K562 (cell line): ENCODE data around the gene SP2. TPM values are rescaled to one million over a fixed set of nuclear protein-coding genes. Genes with fewer than 3 reads are reported as not detected.
A peak's percentile ranks its signal among the peaks of the same experiment; 100 is the strongest.

Experiments used
- ATAC-seq: fragments of 200-7000 bp; cut with Tn5 transposase; 3 replicates; pipeline ENCODE4 v1.9.1; 2020; ENCODE audit warnings: moderate library complexity
- BruUV-seq: library from RNA; stranded (reverse); fragments of 400-500 nt; replicated peaks from 2 replicates; lab custom pipeline; 2021; lab: Mats Ljungman, UMichigan
- CTCF ChIA-PET: fragments of 300-600 bp; formaldehyde crosslinking; extraction: SDS; loops from one replicate; lab custom pipeline; 2021; ENCODE audit warnings: low intra/inter-chr PET ratio; lab: Yijun Ruan, JAX
- POLR2A ChIA-PET: fragments of 300-600, 350-650 bp; sonication (Branson Sonifier 250); formaldehyde crosslinking; extraction: SDS; loops from one replicate; lab custom pipeline; 2021; ENCODE audit warnings: antibody characterized with exemption, inconsistent platforms; lab: Yijun Ruan, JAX
- DNase-seq, 4 experiments: peaks; one replicate each; pipeline versions ENCODE4 v3.0.0 to v3.0.0-alpha.2; 2011 to 2018; ENCODE audit warnings: low spot score in 3 of 4, mixed read lengths in 3 of 4; ENCODE audit errors: extremely low read depth in 1 of 4
- FAIRE-seq: peaks from 2 replicates; lab custom pipeline; 2011; peaks lifted over from hg19 to GRCh38; lab: Jason Lieb, UNC
- H2AFZ ChIP-seq: 2 replicates; pipeline ENCODE4 v1.6.0; 2011; ENCODE audit warnings: low read depth, low read length, control low read depth, inconsistent platforms
- H3K27ac ChIP-seq: fragments of 200-600 bp; 3 replicates; pipeline ENCODE4 v1.8.0; 2011; ENCODE audit warnings: low read depth, mild to moderate bottlenecking, control low read depth, inconsistent platforms, low read length, moderate library complexity, mixed read lengths; ENCODE audit errors: extremely low read depth
- H3K27me3 ChIP-seq, 2 experiments: fragments of 300-600 bp in 1 of 2; 2 replicates in 1 of 2; 3 replicates in 1 of 2; pipeline versions ENCODE4 v1.6.0 to v1.8.0; 2011; ENCODE audit warnings: inconsistent platforms in 2 of 2, low read length in 2 of 2, mild to moderate bottlenecking in 1 of 2, mixed read lengths in 1 of 2, moderate library complexity in 1 of 2; ENCODE audit not compliant: control insufficient read depth in 2 of 2, insufficient read depth in 2 of 2
- H3K36me3 ChIP-seq: fragments of 300-600 bp; 3 replicates; pipeline ENCODE4 v1.8.0; 2011; ENCODE audit warnings: mild to moderate bottlenecking, low read length, inconsistent platforms; ENCODE audit not compliant: control insufficient read depth, insufficient read depth
- H3K4me1 ChIP-seq, 2 experiments: fragments of 200-600 bp in 1 of 2; replicated peaks in 1 of 2; 2 replicates in 1 of 2; 3 replicates in 1 of 2; pipeline versions ENCODE4 v1.5.1 to v1.8.0; 2011; ENCODE audit warnings: inconsistent platforms in 2 of 2, low read length in 2 of 2, mild to moderate bottlenecking in 1 of 2, mixed read lengths in 1 of 2, moderate library complexity in 1 of 2; ENCODE audit not compliant: control insufficient read depth in 2 of 2, insufficient read depth in 2 of 2
- H3K4me2 ChIP-seq: 2 replicates; pipeline ENCODE4 v1.6.1; 2011; ENCODE audit warnings: low read length, control low read depth, inconsistent platforms, mixed read lengths; ENCODE audit not compliant: insufficient read depth
- H3K4me3 ChIP-seq: fragments of 200-600 bp; sonication (generic), shearing (Covaris generic); 2 replicates; pipeline ENCODE4 v1.5.1; 2016; ENCODE audit warnings: control low read depth, inconsistent platforms
- H3K79me2 ChIP-seq: fragments of 200-600 bp; 3 replicates; pipeline ENCODE4 v1.8.0; 2011; ENCODE audit warnings: low read length, inconsistent platforms; ENCODE audit not compliant: control insufficient read depth, insufficient read depth
- H3K9ac ChIP-seq, 2 experiments: 2 replicates each; pipeline versions ENCODE4 v1.6.0 to v1.6.1; 2011; ENCODE audit warnings: low read depth in 2 of 2, low read length in 2 of 2, control low read depth in 1 of 2, inconsistent platforms in 1 of 2, mild to moderate bottlenecking in 1 of 2, mixed read lengths in 1 of 2; ENCODE audit not compliant: insufficient read depth in 1 of 2
- H3K9me1 ChIP-seq: one replicate; pipeline ENCODE4 v1.6.0; 2011; ENCODE audit warnings: inconsistent platforms, mild to moderate bottlenecking, low read length, moderate library complexity; ENCODE audit not compliant: control insufficient read depth, insufficient read depth
- H3K9me3 ChIP-seq: replicated peaks from 2 replicates; pipeline ENCODE4 v1.5.1; 2011; ENCODE audit warnings: low read depth, low read length, inconsistent platforms; ENCODE audit not compliant: control insufficient read depth, insufficient read depth
- H4K20me1 ChIP-seq: replicated peaks from 2 replicates; pipeline ENCODE4 v1.6.1; 2011; ENCODE audit warnings: low read length, inconsistent platforms, mixed read lengths; ENCODE audit not compliant: control insufficient read depth, insufficient read depth
- ESRRA ChIP-seq: fragments of 450-650 bp; IDR thresholded peaks from 2 replicates; pipeline ENCODE4 v1.6.1; 2014; ENCODE audit warnings: low read depth, mild to moderate bottlenecking, moderate library complexity, borderline replicate concordance
- HLTF ChIP-seq: fragments of 450-650 bp; IDR thresholded peaks from 2 replicates; pipeline ENCODE4 v1.6.1; 2016
- MED1 ChIP-seq: sonication (generic); formaldehyde crosslinking; IDR thresholded peaks from 2 replicates; pipeline ENCODE4 v1.8.1; 2023; ENCODE audit warnings: missing genetic modification reagents, borderline replicate concordance
- NFIX ChIP-seq: fragments of 250-450 bp; sonication (Bioruptor Pico); IDR thresholded peaks from 2 replicates; pipeline ENCODE4 v1.4.0; 2020; ENCODE audit warnings: low read depth, mild to moderate bottlenecking, moderate library complexity
- NUFIP1 ChIP-seq: fragments of 450-650 bp; IDR thresholded peaks from 2 replicates; pipeline ENCODE4 v1.6.1; 2018; ENCODE audit not compliant: partially characterized antibody
- PCBP2 ChIP-seq: fragments of 200-400 bp; formaldehyde crosslinking; IDR thresholded peaks from 2 replicates; pipeline ENCODE4 v1.6.1; 2018; ENCODE audit warnings: low read length, low read depth, mild to moderate bottlenecking, moderate library complexity; ENCODE audit not compliant: poor library complexity, severe bottlenecking
- RBM14 ChIP-seq: fragments of 200-400 bp; formaldehyde crosslinking; IDR thresholded peaks from 2 replicates; pipeline ENCODE4 v1.6.1; 2018; ENCODE audit warnings: low read depth, mild to moderate bottlenecking, low read length, moderate library complexity, borderline replicate concordance; ENCODE audit not compliant: insufficient read depth
- SMAD1 ChIP-seq: fragments of 150-350 bp; IDR thresholded peaks from 2 replicates; pipeline ENCODE4 v1.6.1; 2014; ENCODE audit warnings: low read length, low read depth; ENCODE audit not compliant: partially characterized antibody
- SMAD2 ChIP-seq: fragments of 150-350 bp; IDR thresholded peaks from 2 replicates; pipeline ENCODE4 v1.6.1; 2014; ENCODE audit warnings: low read depth, mild to moderate bottlenecking, low read length
- SREBF1 ChIP-seq: fragments of 150-350 bp; IDR thresholded peaks from 2 replicates; pipeline ENCODE4 v1.6.1; 2014; ENCODE audit warnings: antibody characterized with exemption, low read depth, low read length, borderline replicate concordance
- ZNF316 ChIP-seq: fragments of 450-650 bp; IDR thresholded peaks from 2 replicates; pipeline ENCODE4 v1.6.1; 2016
- WGBS: fragments of 100-300 bp; shearing (Covaris generic); methylation state at CpG from one replicate; pipeline ENCODE4 v1.1.6; 2016; ENCODE audit warnings: low coverage, mixed read lengths; ENCODE audit not compliant: insufficient coverage; ENCODE audit errors: missing lambda C conversion rate; 5-methylcytosine and 5-hydroxymethylcytosine counted together
- in situ Hi-C: fragments of 300-500 bp; cut with MboI; formaldehyde crosslinking; loops from 4 replicates; pipeline ENCODE4 v1.15.0; 2018; ENCODE audit warnings: inconsistent platforms, mixed read lengths
- intact Hi-C: fragments of 100-400 bp; cut with micrococcal nuclease; formaldehyde crosslinking; loops from 2 replicates; pipeline ENCODE4 v1.14.2; 2022
- polyA plus RNA-seq, 8 experiments: library from polyadenylated mRNA; depleted of rRNA in 4 of 8; stranded (reverse) in 5 of 8; unstranded in 3 of 8; fragments of >200 nt; fragmentation: Nextera tagmentation in 2 of 8; fragmentation: Illumina TruSeq in 1 of 8; extraction: Ambion mirVana in 2 of 8; extraction: Trizol in 1 of 8; gene quantifications; 2 replicates each; pipeline versions ENCODE4 v1.2.1 to v1.2.3, GENCODE V29; 2011 to 2014; ENCODE audit warnings: inconsistent platforms in 1 of 8, missing spikeins in 1 of 8
- total RNA-seq, 7 experiments: library from RNA; depleted of rRNA in 6 of 7; stranded (reverse); fragments of >200 nt in 6 of 7; fragmentation: Illumina TruSeq in 2 of 7; extraction: Trizol in 2 of 7; gene quantifications; 2 replicates each; pipeline versions ENCODE4 v1.2.1 to v1.2.3, GENCODE V29; 2011 to 2021; ENCODE audit warnings: low replicate concordance in 1 of 7
- TF ChIP-seq, protein P1 (sequence below), 2 experiments: fragments of 450-650 bp; conservative IDR thresholded peaks; 2 replicates each; pipeline ENCODE4 v1.6.1; 2017; ENCODE audit warnings: mild to moderate bottlenecking in 2 of 2, moderate library complexity in 2 of 2
- TF ChIP-seq, protein P2 (sequence below): fragments of 450-650 bp; formaldehyde crosslinking; IDR thresholded peaks from 2 replicates; pipeline ENCODE4 v1.4.0; 2022; ENCODE audit warnings: missing genetic modification characterization
- TF ChIP-seq, protein P3 (sequence below): fragments of 450-650 bp; IDR thresholded peaks from 2 replicates; pipeline ENCODE4 v1.6.1; 2014; ENCODE audit warnings: low read depth, mild to moderate bottlenecking, moderate library complexity, borderline replicate concordance

The SP2 gene
- total and polyA plus RNA-seq, 9 of the 15 experiments (the other 6 are each of a cell fraction or from before 2014, with no cell fraction given) = 0.77 to 22.3 (median 2.3) TPM

GRCh38 chr17:47949946-47950345, 53.9 kb downstream of the SP2 start:
- FAIRE-seq (no peak), DNase-seq (no peak), ATAC-seq (no peak)
- H3K36me3 ChIP-seq = peaks cover 47% of the 10 kb centered on the region
- ChIA-PET CTCF (interaction anchor here (0.8 to 2.3 kb wide), 5 partner anchors 20 to 124 kb away, joined by 5 to 29 read pairs (median 6); partner anchors contain the start of gene CDK5RAP3), POLR2A (interaction anchor here (0.6 to 2.8 kb wide), 8 partner anchors 8 to 169 kb away, joined by 3 to 14 read pairs (median 4); partner anchors contain the start of gene PNPO)
- H2AFZ ChIP-seq = no peak overlapping the region
- H3K27ac ChIP-seq = no peak overlapping the region
- no peaks in the 10 kb centered on the region for H3K79me2 ChIP-seq
- no peaks in the 10 kb centered on the region for H3K27me3 ChIP-seq
- intact Hi-C loops = loop anchor here (1.0 kb wide), 2 partner anchors 20 to 68 kb away; no protein-coding TSS in a partner anchor
- in situ Hi-C loops = loop anchor here (5.0 kb wide), 1 partner anchor 67 kb away; no protein-coding TSS in a partner anchor
- no peaks in the 10 kb centered on the region for H4K20me1 ChIP-seq
- 85% methylated on average over 3 of the region's 3 CpGs for WGBS
- no peaks in the 10 kb centered on the region for H3K9me3 ChIP-seq
- TF ChIP-seq SMAD1 (no peak), SREBF1 (no peak), NFIX (no peak), HLTF (no peak), MED1 (CRISPR knock-in tag) (no peak), ZNF316 (no peak), NUFIP1 (no peak), ESRRA (no peak), PCBP2 (no peak), SMAD2 (no peak), RBM14 (no peak)
- TF ChIP-seq, protein P1, sequence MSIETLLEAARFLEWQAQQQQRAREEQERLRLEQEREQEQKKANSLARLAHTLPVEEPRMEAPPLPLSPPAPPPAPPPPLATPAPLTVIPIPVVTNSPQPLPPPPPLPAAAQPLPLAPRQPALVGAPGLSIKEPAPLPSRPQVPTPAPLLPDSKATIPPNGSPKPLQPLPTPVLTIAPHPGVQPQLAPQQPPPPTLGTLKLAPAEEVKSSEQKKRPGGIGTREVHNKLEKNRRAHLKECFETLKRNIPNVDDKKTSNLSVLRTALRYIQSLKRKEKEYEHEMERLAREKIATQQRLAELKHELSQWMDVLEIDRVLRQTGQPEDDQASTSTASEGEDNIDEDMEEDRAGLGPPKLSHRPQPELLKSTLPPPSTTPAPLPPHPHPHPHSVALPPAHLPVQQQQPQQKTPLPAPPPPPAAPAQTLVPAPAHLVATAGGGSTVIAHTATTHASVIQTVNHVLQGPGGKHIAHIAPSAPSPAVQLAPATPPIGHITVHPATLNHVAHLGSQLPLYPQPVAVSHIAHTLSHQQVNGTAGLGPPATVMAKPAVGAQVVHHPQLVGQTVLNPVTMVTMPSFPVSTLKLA (conservative IDR thresholded peaks at IDR 0.05) = no peak
- TF ChIP-seq, protein P2, sequence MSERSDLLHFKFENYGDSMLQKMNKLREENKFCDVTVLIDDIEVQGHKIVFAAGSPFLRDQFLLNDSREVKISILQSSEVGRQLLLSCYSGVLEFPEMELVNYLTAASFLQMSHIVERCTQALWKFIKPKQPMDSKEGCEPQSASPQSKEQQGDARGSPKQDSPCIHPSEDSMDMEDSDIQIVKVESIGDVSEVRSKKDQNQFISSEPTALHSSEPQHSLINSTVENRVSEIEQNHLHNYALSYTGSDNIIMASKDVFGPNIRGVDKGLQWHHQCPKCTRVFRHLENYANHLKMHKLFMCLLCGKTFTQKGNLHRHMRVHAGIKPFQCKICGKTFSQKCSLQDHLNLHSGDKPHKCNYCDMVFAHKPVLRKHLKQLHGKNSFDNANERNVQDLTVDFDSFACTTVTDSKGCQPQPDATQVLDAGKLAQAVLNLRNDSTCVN (CRISPR knock-in tag) = no peak
- TF ChIP-seq, protein P3, sequence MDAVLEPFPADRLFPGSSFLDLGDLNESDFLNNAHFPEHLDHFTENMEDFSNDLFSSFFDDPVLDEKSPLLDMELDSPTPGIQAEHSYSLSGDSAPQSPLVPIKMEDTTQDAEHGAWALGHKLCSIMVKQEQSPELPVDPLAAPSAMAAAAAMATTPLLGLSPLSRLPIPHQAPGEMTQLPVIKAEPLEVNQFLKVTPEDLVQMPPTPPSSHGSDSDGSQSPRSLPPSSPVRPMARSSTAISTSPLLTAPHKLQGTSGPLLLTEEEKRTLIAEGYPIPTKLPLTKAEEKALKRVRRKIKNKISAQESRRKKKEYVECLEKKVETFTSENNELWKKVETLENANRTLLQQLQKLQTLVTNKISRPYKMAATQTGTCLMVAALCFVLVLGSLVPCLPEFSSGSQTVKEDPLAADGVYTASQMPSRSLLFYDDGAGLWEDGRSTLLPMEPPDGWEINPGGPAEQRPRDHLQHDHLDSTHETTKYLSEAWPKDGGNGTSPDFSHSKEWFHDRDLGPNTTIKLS = no peak
- no TSS peak for BruUV-seq
- peaks cover 9% of the 10 kb centered on the region in 2 experiments; a peak in 3 of 5 replicates for H3K4me1 ChIP-seq
- H3K4me3 ChIP-seq = no peak overlapping the region
- no peaks in the 10 kb centered on the region for H3K9me1 ChIP-seq
- H3K4me2 ChIP-seq = peak overlapping the region; percentile 57; the same call in 1 of the 2 replicates
- H3K9ac ChIP-seq = no peak overlapping the region; a peak in 1 of 4 replicates
